Measurements from ENCODE around the gene ARHGAP25. TPM values are rescaled to one million over a fixed set of nuclear protein-coding genes. Genes with fewer than 3 reads are reported as not detected.

ARHGAP25 gene
- total and polyA plus RNA-seq, 2 of the 4 experiments (the other 2 are of a cell fraction) = 0.29 to 0.36 TPM

GRCh38 chr2:68779595-68779994 lies 45.0 kb downstream of the ARHGAP25 start:
- Histone ChIP-seq H3K9ac (ENCODE audit: low read depth, low read length) (no peak overlapping the region), H2BK20ac (ENCODE audit: low read depth, low read length) (no peak overlapping the region), H2BK120ac (ENCODE audit: low read depth, low read length) (no peak overlapping the region), H3K36me3 (ENCODE audit: control insufficient read depth, insufficient read depth, low read length) (no peaks in the 10 kb centered on the region), H3K79me1 (ENCODE audit: low read depth in 1 of 2, low read length in 2 of 2) (no peaks in the 10 kb centered on the region), H2BK15ac (ENCODE audit: low read depth, low read length) (no peak overlapping the region), H3K27me3 (ENCODE audit: control insufficient read depth, insufficient read depth, low read length) (peaks cover 3% of the 10 kb centered on the region), H2AFZ (replicated peaks; ENCODE audit: low read length, poor library complexity) (no peak overlapping the region), H3K4me1 (ENCODE audit: control insufficient read depth, insufficient read depth, low read length) (peaks cover 5% of the 10 kb centered on the region), H3K4me2 (ENCODE audit: low read depth, low read length) (no peak overlapping the region), H3K9me3 (ENCODE audit: control insufficient read depth, insufficient read depth, low read length) (no peaks in the 10 kb centered on the region), H2AK5ac (ENCODE audit: low read depth, low read length) (no peak overlapping the region), H3K4ac (ENCODE audit: low read depth, low read length) (no peak overlapping the region), H3K23ac (ENCODE audit: low read depth, low read length) (no peak overlapping the region), H3K18ac (ENCODE audit: low read depth, low read length) (no peak overlapping the region), H4K8ac (ENCODE audit: low read depth in 2 of 2, low read length in 2 of 2) (no peak overlapping the region), H3K27ac (ENCODE audit: insufficient read depth, low read length) (no peak overlapping the region), H4K20me1 (ENCODE audit: insufficient read depth, low read length) (no peaks in the 10 kb centered on the region), H3K9me1 (ENCODE audit: insufficient read depth, low read length) (peaks cover 5% of the 10 kb centered on the region), H3K14ac (replicated peaks; ENCODE audit: low read depth, low read length) (no peak overlapping the region), H3K4me3 (ENCODE audit: insufficient read depth, low read depth, low read length) (no peak overlapping the region), H4K5ac (ENCODE audit: low read depth, low read length) (no peak overlapping the region), H4K91ac (ENCODE audit: insufficient read depth, low read depth, low read length) (no peak overlapping the region), H2BK5ac (ENCODE audit: low read depth, low read length, poor library complexity, severe bottlenecking) (no peak overlapping the region), H3K56ac (ENCODE audit: extremely low read depth, insufficient read depth, low read length) (no peak overlapping the region), H2AK9ac (replicated peaks; ENCODE audit: low read depth, low read length, poor library complexity) (no peak overlapping the region)
- BruUV-seq (replicated peaks) = no TSS peak
- ATAC-seq (ENCODE audit: low read depth) (no peak), DNase-seq (no peak)
- POLR2A ChIA-PET (ENCODE audit: unreplicated experiment) = interaction anchor here (0.7 kb wide), 1 partner anchor 604 kb away, joined by 4 read pairs; no protein-coding TSS in a partner anchor
- TF ChIP-seq CHD1 (IDR thresholded peaks at IDR 0.05; ENCODE audit: low read depth, low read length) = no peak
- TF ChIP-seq FOS (IDR thresholded peaks at IDR 0.05; ENCODE audit: low read depth, low read length) = no peak
- TF ChIP-seq NFE2L2 (IDR thresholded peaks at IDR 0.05; ENCODE audit: low read depth, low read length) = no peak
- TF ChIP-seq USF2 (IDR thresholded peaks at IDR 0.05; ENCODE audit: low read depth, low read length) = no peak
- TF ChIP-seq BHLHE40 (IDR thresholded peaks at IDR 0.05; ENCODE audit: low read depth, low read length) = no peak
- no peak for TF ChIP-seq MAFK (IDR thresholded peaks at IDR 0.05; ENCODE audit: low read depth, low read length)
- TF ChIP-seq MXI1 (IDR thresholded peaks at IDR 0.05; ENCODE audit: borderline replicate concordance, low read depth, low read length) = no peak
- no peak for TF ChIP-seq POLR2A (IDR thresholded peaks at IDR 0.05; ENCODE audit: low read depth, low read length)
- TF ChIP-seq CTCF (conservative IDR thresholded peaks at IDR 0.05; ENCODE audit: low read depth, low read length) = no peak
- TF ChIP-seq RAD21 (IDR thresholded peaks at IDR 0.05; ENCODE audit: low read length) = no peak
- TF ChIP-seq CEBPB (IDR thresholded peaks at IDR 0.05; ENCODE audit: low read depth, low read length) = no peak
- no peak for TF ChIP-seq SMC3 (IDR thresholded peaks at IDR 0.05; ENCODE audit: low read depth, low read length)
- no peak for TF ChIP-seq RFX5 (IDR thresholded peaks at IDR 0.05; ENCODE audit: low read depth, low read length)
- dilution Hi-C loops (cut with HindIII; ENCODE audit: low sequenced_read_pairs, unreplicated experiment) (no loop called here), in situ Hi-C loops (cut with MboI; ENCODE audit: low sequenced_read_pairs) (no loop called here), intact Hi-C loops (cut with micrococcal nuclease) (no loop called here)
- CTCF ChIA-PET = interaction anchor here (0.8 kb wide), 1 partner anchor 8 kb away, joined by 3 read pairs; no protein-coding TSS in a partner anchor
